Measurements from ENCODE around the gene IFT27. TPM values are rescaled to one million over a fixed set of nuclear protein-coding genes. Genes with fewer than 3 reads are reported as not detected.

IFT27 gene
- total RNA-seq, 1 donor from 2014 or later, result 31.7 TPM

GRCh38 chr22:36778020-36778419 is 2.1 kb upstream of the IFT27 start:
- no peak overlapping the region for H3K4me2 ChIP-seq
- peaks cover 23% of the 10 kb centered on the region for H3K4me1 Mint-ChIP-seq
- peaks cover 2% of the 10 kb centered on the region for H3K27me3 Mint-ChIP-seq (ENCODE audit: insufficient read depth, low read depth)
- H3K27ac ChIP-seq, result no peak overlapping the region
- H3K27me3 ChIP-seq, result peaks cover 19% of the 10 kb centered on the region
- peaks cover 8% of the 10 kb centered on the region for H3K36me3 Mint-ChIP-seq
- H3K4me3 Mint-ChIP-seq, result peak overlapping the region; percentile 65
- peaks cover 7% of the 10 kb centered on the region for H3K4me1 ChIP-seq
- no peak overlapping the region for H3K4me3 ChIP-seq
- no peak overlapping the region for H3K27ac Mint-ChIP-seq
- H2AFZ ChIP-seq (replicated peaks), result no peak overlapping the region
- no peak for DNase-seq (ENCODE audit: low spot score)
- H3K79me2 ChIP-seq (ENCODE audit: low read depth), result no peaks in the 10 kb centered on the region
- H3K9me3 ChIP-seq (ENCODE audit: low read depth), result no peaks in the 10 kb centered on the region
- peaks cover 3% of the 10 kb centered on the region for H3F3A ChIP-seq (ENCODE audit: low read depth)
- peaks cover 19% of the 10 kb centered on the region for H3K9me3 Mint-ChIP-seq
- H3K36me3 ChIP-seq, result no peaks in the 10 kb centered on the region
- no peak for TF ChIP-seq EZH2phosphoT487 (IDR thresholded peaks at IDR 0.05)
- TF ChIP-seq CTCF (IDR thresholded peaks at IDR 0.05), result no peak
- TF ChIP-seq EZH2 (IDR thresholded peaks at IDR 0.05), result no peak
- peaks cover 3% of the 10 kb centered on the region for H4K20me1 ChIP-seq (ENCODE audit: low read depth)
- no peak overlapping the region for H3K9ac ChIP-seq

GRCh38 chr22:36776722-36777121 is 803 bp upstream of the IFT27 start:
- peak overlapping the region; percentile 85 for H3K27ac Mint-ChIP-seq

GRCh38 chr22:36775586-36775963 is 344 bp downstream of the IFT27 start:
- Mint-ChIP-seq H3K4me3 (peak overlapping the region; percentile 91), H3K9me3 (peaks cover 19% of the 10 kb centered on the region), H3K27me3 (ENCODE audit: insufficient read depth, low read depth) (no peaks in the 10 kb centered on the region), H3K36me3 (peaks cover 8% of the 10 kb centered on the region), H3K4me1 (peaks cover 22% of the 10 kb centered on the region), H3K27ac (peak overlapping the region; percentile 90)
- TF ChIP-seq EZH2phosphoT487 (IDR thresholded peaks at IDR 0.05), result no peak
- TF ChIP-seq CTCF (IDR thresholded peaks at IDR 0.05), result no peak
- no peak for TF ChIP-seq EZH2 (IDR thresholded peaks at IDR 0.05)
- Histone ChIP-seq H3K9ac (peak overlapping the region; percentile 39), H3F3A (ENCODE audit: low read depth) (peaks cover 3% of the 10 kb centered on the region), H3K27me3 (peaks cover 10% of the 10 kb centered on the region), H3K79me2 (ENCODE audit: low read depth) (no peaks in the 10 kb centered on the region), H3K9me3 (ENCODE audit: low read depth) (no peaks in the 10 kb centered on the region), H3K27ac (no peak overlapping the region), H3K36me3 (no peaks in the 10 kb centered on the region), H3K4me2 (peak overlapping the region; percentile 88), H2AFZ (replicated peaks) (peak overlapping the region; percentile 81), H3K4me3 (peak overlapping the region; percentile 77), H3K4me1 (peaks cover 7% of the 10 kb centered on the region), H4K20me1 (ENCODE audit: low read depth) (peaks cover 3% of the 10 kb centered on the region)
- peak; percentile 69 for DNase-seq (ENCODE audit: low spot score)

More at GRCh38 chr22:36776722-36777121, 803 bp upstream of the IFT27 start:
- Histone ChIP-seq H3K36me3 (no peaks in the 10 kb centered on the region), H4K20me1 (ENCODE audit: low read depth) (peaks cover 3% of the 10 kb centered on the region), H3K4me1 (peaks cover 7% of the 10 kb centered on the region), H3K9ac (no peak overlapping the region), H2AFZ (replicated peaks) (peak overlapping the region; percentile 89), H3K27ac (no peak overlapping the region), H3K27me3 (peaks cover 10% of the 10 kb centered on the region), H3K9me3 (ENCODE audit: low read depth) (no peaks in the 10 kb centered on the region), H3K79me2 (ENCODE audit: low read depth) (no peaks in the 10 kb centered on the region), H3K4me3 (peak overlapping the region; percentile 29), H3K4me2 (peak overlapping the region; percentile 65), H3F3A (ENCODE audit: low read depth) (peaks cover 3% of the 10 kb centered on the region)
- peak overlapping the region; percentile 91 for H3K4me3 Mint-ChIP-seq
- peaks cover 19% of the 10 kb centered on the region for H3K9me3 Mint-ChIP-seq
- H3K27me3 Mint-ChIP-seq (ENCODE audit: insufficient read depth, low read depth), result no peaks in the 10 kb centered on the region
- no peak for DNase-seq (ENCODE audit: low spot score)
- H3K36me3 Mint-ChIP-seq, result peaks cover 8% of the 10 kb centered on the region
- peaks cover 15% of the 10 kb centered on the region for H3K4me1 Mint-ChIP-seq
- TF ChIP-seq EZH2phosphoT487 (IDR thresholded peaks at IDR 0.05) (no peak), CTCF (IDR thresholded peaks at IDR 0.05) (no peak), EZH2 (IDR thresholded peaks at IDR 0.05) (no peak)

All from neural progenitor cell (in vitro differentiated cells).